ENCODE data around the gene KRTAP4-6.
"Not testable (repeated sequence)": the region's sequence is repeated elsewhere in the genome, so short reads cannot be mapped to it uniquely, and the experiment has no call there.

KRTAP4-6 gene

GRCh38 chr17:41145261-41145660 is 4.9 kb upstream of the KRTAP4-6 start:
- no peak for DNase-seq

- no peak for DNase-seq
Measured at GRCh38 chr17:41144846-41145245, 4.5 kb upstream of the KRTAP4-6 start.

GRCh38 chr17:41141361-41141760 is 1.0 kb upstream of the KRTAP4-6 start:
- no peak for DNase-seq

- DNase-seq: not testable (repeated sequence)
Measured at GRCh38 chr17:41139865-41140264, 479 bp downstream of the KRTAP4-6 start.

GRCh38 chr17:41133880-41134735 is 6.2 kb downstream of the KRTAP4-6 start:
- no peak for DNase-seq

- no peak for DNase-seq
Measured at GRCh38 chr17:41131979-41132378, 8.4 kb downstream of the KRTAP4-6 start.

- no peak for DNase-seq
Measured at GRCh38 chr17:41127371-41127770, 13.0 kb downstream of the KRTAP4-6 start.

- DNase-seq: no peak
Measured at GRCh38 chr17:41126412-41126811, 13.9 kb downstream of the KRTAP4-6 start.

- no peak for DNase-seq
Measured at GRCh38 chr17:41125064-41125463, 15.3 kb downstream of the KRTAP4-6 start.

- not testable (repeated sequence) for DNase-seq
Measured at GRCh38 chr17:41123991-41124371, 16.4 kb downstream of the KRTAP4-6 start, which contains the start of gene KRTAP4-12. Gene KRTAP4-12 (minus strand): TSS chr17:41124182. CDS start chr17:41124122, 60 bp downstream.

GRCh38 chr17:41123292-41123990 is 16.9 kb downstream of the KRTAP4-6 start:
- DNase-seq: not testable (repeated sequence)

GRCh38 chr17:41121742-41122141 is 18.6 kb downstream of the KRTAP4-6 start:
- no peak for DNase-seq

GRCh38 chr17:41119696-41120690 is 20.4 kb downstream of the KRTAP4-6 start:
- not testable (repeated sequence) for DNase-seq

GRCh38 chr17:41118721-41119120 is 21.6 kb downstream of the KRTAP4-6 start:
- no peak for DNase-seq

GRCh38 chr17:41117846-41118386 is 22.4 kb downstream of the KRTAP4-6 start, which contains the start of gene KRTAP4-11:
Gene KRTAP4-11 (minus strand): TSS chr17:41118373. CDS start chr17:41118315, 58 bp downstream.
- not testable (repeated sequence) for DNase-seq

GRCh38 chr17:41116297-41116696 is 24.0 kb downstream of the KRTAP4-6 start:
- no peak for DNase-seq

- no peak for DNase-seq
Measured at GRCh38 chr17:41111151-41111885, 29.0 kb downstream of the KRTAP4-6 start.

- not testable (repeated sequence) for DNase-seq
Measured at GRCh38 chr17:41108728-41109386, 31.5 kb downstream of the KRTAP4-6 start.

GRCh38 chr17:41107941-41108450 is 32.3 kb downstream of the KRTAP4-6 start:
- DNase-seq: no peak

GRCh38 chr17:41105347-41105746 is 35.0 kb downstream of the KRTAP4-6 start, which contains the start of gene KRTAP4-9:
Gene KRTAP4-9 (plus strand): TSS chr17:41105389. CDS start chr17:41105389, 0 bp downstream.
- not testable (repeated sequence) for DNase-seq
